Motor neuron (in vitro differentiated cells): ENCODE results near the gene INSC. TPM values are rescaled to one million over a fixed set of nuclear protein-coding genes. Genes with fewer than 3 reads are reported as not detected.

Experiments
- ATAC-seq, 8 experiments: fragments of 200-7000 bp; cut with Tn5 transposase; replicated peaks in 6 of 8; 2 replicates each; pipeline ENCODE4 v1.8.0; 2021; ENCODE audit warnings: mild to moderate bottlenecking in 8 of 8, moderate library complexity in 8 of 8
- H3K27ac ChIP-seq, 2 donors: fragments of 250-450 bp; sonication (Bioruptor Pico); 2 replicates each; pipeline ENCODE4 v1.9.0; 2021; ENCODE audit warnings: antibody characterized with exemption in 2 of 2, mild to moderate bottlenecking in 2 of 2, moderate library complexity in 1 of 2
- H3K4me1 ChIP-seq, 2 donors: fragments of 250-450 bp; sonication (Bioruptor Pico); replicated peaks in 1 of 2; 2 replicates each; pipeline ENCODE4 v1.6.1; 2021; ENCODE audit warnings: antibody characterized with exemption in 2 of 2, mild to moderate bottlenecking in 2 of 2, moderate library complexity in 1 of 2
- H3K4me3 ChIP-seq, 5 donors: fragments of 250-450 bp; sonication (Bioruptor Pico); 2 replicates each; pipeline ENCODE4 v1.9.0; 2021; ENCODE audit warnings: antibody characterized with exemption in 5 of 5, mild to moderate bottlenecking in 5 of 5, moderate library complexity in 4 of 5
- WGBS, 10 experiments: fragments of 450-650 bp; shearing (Covaris generic); methylation state at CpG; one replicate each; pipeline ENCODE4 v1.0.0; 2022; 5-methylcytosine and 5-hydroxymethylcytosine counted together
- in situ Hi-C, 9 experiments: fragments of 400-800 bp; cut with MboI; loops; one replicate each; pipeline ENCODE4 v1.15.0; 2021; ENCODE audit warnings: low sequenced_read_pairs in 9 of 9, low pct_unique_long_range_greater_than_20kb in 2 of 9; ENCODE audit not compliant: unreplicated experiment in 9 of 9
- total RNA-seq, 8 experiments: library from RNA; unstranded; fragments of 300-600 nt; gene quantifications; 2 replicates each; pipeline versions ENCODE4 v1.2.3 to v1.2.4, GENCODE V29; 2022

Gene INSC
- total RNA-seq, 8 experiments from 2014 or later, result 0.13 to 9.3 (median 0.40) TPM

DNA sequence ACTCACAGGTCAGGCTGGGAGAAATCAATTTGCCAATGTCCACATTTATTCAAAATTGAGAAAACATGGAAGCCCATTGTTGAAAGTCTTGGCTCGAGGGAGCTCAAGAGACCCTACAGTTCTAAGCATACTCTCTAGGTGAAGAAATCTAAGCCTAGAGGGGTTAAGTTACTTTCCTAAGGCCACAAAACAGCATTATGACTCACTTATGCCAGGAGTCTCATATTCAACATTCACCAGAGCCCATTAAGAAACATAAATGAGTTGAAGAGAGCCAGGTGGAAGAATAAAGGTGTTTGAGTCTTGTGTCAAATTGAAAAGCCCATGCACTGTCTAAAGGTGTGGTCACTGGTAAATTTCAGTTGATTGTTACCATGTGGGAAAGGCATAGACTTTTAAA lies 108.1 kb downstream of the INSC start:
- WGBS, 10 experiments, result 71 to 89% (median 76%) methylated on average over 1 of the region's 1 CpG; no CpG with 5 or more reads in 6 of the 10 experiments
- ATAC-seq, result no peak
- no peak overlapping the region for H3K4me3 ChIP-seq
- in situ Hi-C loops, result no loop called here
- H3K4me1 ChIP-seq, result peaks cover 0 to 5% of the 10 kb centered on the region in 2 donors
- H3K27ac ChIP-seq, result no peak overlapping the region

GRCh38 chr11:15223318-15223717 lies 108.6 kb downstream of the INSC start:
- in situ Hi-C loops, result no loop called here
- no peak overlapping the region for H3K27ac ChIP-seq
- peaks cover 0 to 5% of the 10 kb centered on the region in 2 donors for H3K4me1 ChIP-seq
- no peak overlapping the region for H3K4me3 ChIP-seq
- ATAC-seq, result peak in 3 of 8 experiments; percentile 69 to 82 (median 80)
- WGBS, 10 experiments, result 0 to 83% (median 65%) methylated on average over 1 of the region's 1 CpG; no CpG with 5 or more reads in 6 of the 10 experiments

- peaks cover 0 to 13% of the 10 kb centered on the region in 2 donors for H3K4me1 ChIP-seq
- H3K4me3 ChIP-seq, result no peak overlapping the region
- ATAC-seq, result no peak
- in situ Hi-C loops, result no loop called here
- no peak overlapping the region for H3K27ac ChIP-seq
- WGBS, 10 experiments, result 5 to 93% (median 60%) methylated on average over 1 to 3 of the region's 3 CpGs; no CpG with 5 or more reads in 5 of the 10 experiments
These were observed 109.7 kb downstream of the INSC start for GRCh38 chr11:15224466-15224865.

DNA sequence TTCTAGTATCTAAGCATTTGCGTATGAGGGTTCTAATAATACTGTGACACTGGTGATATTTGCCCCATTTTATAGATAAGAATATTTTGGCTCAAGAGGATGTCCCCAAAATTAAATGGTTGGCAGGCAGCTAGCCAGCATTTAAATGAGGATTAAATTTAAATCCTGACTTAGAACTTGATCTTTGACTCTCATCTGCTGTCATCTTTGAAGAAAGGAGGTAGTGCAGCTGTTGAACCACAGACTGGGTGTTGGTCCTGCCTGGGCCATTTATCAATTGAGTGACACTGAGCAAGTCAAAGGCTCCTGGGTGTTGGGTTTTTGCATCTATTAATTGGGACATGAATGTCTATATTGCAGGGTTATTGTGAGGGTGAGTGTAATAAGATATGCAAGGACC lies 112.3 kb downstream of the INSC start:
- Histone ChIP-seq H3K4me1 (peaks cover 0 to 11% of the 10 kb centered on the region in 2 donors), H3K4me3 (no peak overlapping the region), H3K27ac (no peak overlapping the region)
- 67 to 100% (median 95%) methylated on average over 1 of the region's 1 CpG; no CpG with 5 or more reads in 4 of the 10 experiments for WGBS, 10 experiments
- in situ Hi-C loops, result no loop called here
- no peak for ATAC-seq

DNA sequence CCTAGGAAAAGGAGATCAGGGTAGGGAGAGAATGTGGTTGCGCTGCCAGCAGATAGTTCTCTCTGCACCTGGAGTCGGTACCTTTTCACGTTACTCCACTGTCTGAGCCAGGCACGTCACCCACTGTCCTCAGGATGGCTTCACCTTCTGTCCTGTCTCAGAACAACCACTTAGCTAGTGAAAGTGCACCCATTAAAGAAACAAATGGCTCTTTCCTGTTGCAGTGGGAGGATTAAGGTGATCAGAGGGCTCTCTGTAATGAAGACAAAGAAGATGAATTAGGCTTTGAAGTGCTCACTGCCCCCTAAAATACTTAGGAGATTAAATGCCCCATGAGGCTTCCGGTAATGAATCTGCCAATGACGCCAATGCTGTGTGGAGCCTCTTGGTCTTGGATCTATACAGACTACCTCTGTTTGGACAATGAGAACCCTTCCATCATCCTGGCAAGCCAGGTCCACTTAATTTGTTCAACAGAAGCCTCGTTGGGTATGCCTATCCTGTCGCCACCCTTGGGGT lies 113.7 kb downstream of the INSC start:
- peaks cover 0 to 11% of the 10 kb centered on the region in 2 donors for H3K4me1 ChIP-seq
- no peak overlapping the region for H3K4me3 ChIP-seq
- ATAC-seq, result peak in 4 of 8 experiments; percentile 30 to 77 (median 65)
- in situ Hi-C loops, result no loop called here
- 45 to 90% (median 63%) methylated on average over 2 to 7 of the region's 8 CpGs; no CpG with 5 or more reads in 3 of the 10 experiments for WGBS, 10 experiments
- H3K27ac ChIP-seq, result peak overlapping the region in 1 of 2 donors; percentile 50

- Histone ChIP-seq H3K27ac (peak overlapping the region in 1 of 2 donors; percentile 50), H3K4me1 (peaks cover 0 to 8% of the 10 kb centered on the region in 2 donors), H3K4me3 (no peak overlapping the region)
- 0 to 100% (median 0%) methylated on average over 1 to 2 of the region's 2 CpGs; no CpG with 5 or more reads in 4 of the 10 experiments for WGBS, 10 experiments
- no peak for ATAC-seq
- in situ Hi-C loops, result no loop called here
These were observed 114.3 kb downstream of the INSC start for GRCh38 chr11:15229069-15229468.

- in situ Hi-C loops, result no loop called here
- 20 to 94% (median 80%) methylated on average over 1 to 4 of the region's 4 CpGs; no CpG with 5 or more reads in 1 of the 10 experiments for WGBS, 10 experiments
- ATAC-seq, result no peak
These were observed 117.8 kb downstream of the INSC start for GRCh38 chr11:15232496-15232895.

GRCh38 chr11:15233371-15234165 lies 118.8 kb downstream of the INSC start:
- in situ Hi-C loops, result no loop called here
- peaks cover 0 to 7% of the 10 kb centered on the region in 2 donors for H3K4me1 ChIP-seq
- WGBS, 10 experiments, result 40 to 100% (median 80%) methylated on average over 2 to 8 of the region's 8 CpGs; no CpG with 5 or more reads in 1 of the 10 experiments
- H3K4me3 ChIP-seq, result no peak overlapping the region
- no peak for ATAC-seq
- H3K27ac ChIP-seq, result no peak overlapping the region

More at GRCh38 chr11:15232496-15232895, 117.8 kb downstream of the INSC start:
- H3K4me1 ChIP-seq, result peaks cover 0 to 8% of the 10 kb centered on the region in 2 donors
- no peak overlapping the region for H3K4me3 ChIP-seq
- H3K27ac ChIP-seq, result no peak overlapping the region

- WGBS, 10 experiments, result 23 to 100% (median 90%) methylated on average over 1 to 3 of the region's 3 CpGs; no CpG with 5 or more reads in 5 of the 10 experiments
- no peak overlapping the region for H3K27ac ChIP-seq
- in situ Hi-C loops, result no loop called here
- H3K4me1 ChIP-seq, result no peaks in the 10 kb centered on the region
- no peak for ATAC-seq
- no peak overlapping the region for H3K4me3 ChIP-seq
These were observed 120.1 kb downstream of the INSC start for GRCh38 chr11:15234796-15235195.

GRCh38 chr11:15236559-15236958 lies 121.8 kb downstream of the INSC start:
- Histone ChIP-seq H3K4me3 (no peak overlapping the region), H3K27ac (no peak overlapping the region), H3K4me1 (no peaks in the 10 kb centered on the region)
- in situ Hi-C loops, result no loop called here
- ATAC-seq, result no peak
- 17 to 100% (median 60%) methylated on average over 1 to 3 of the region's 4 CpGs; no CpG with 5 or more reads in 5 of the 10 experiments for WGBS, 10 experiments

DNA sequence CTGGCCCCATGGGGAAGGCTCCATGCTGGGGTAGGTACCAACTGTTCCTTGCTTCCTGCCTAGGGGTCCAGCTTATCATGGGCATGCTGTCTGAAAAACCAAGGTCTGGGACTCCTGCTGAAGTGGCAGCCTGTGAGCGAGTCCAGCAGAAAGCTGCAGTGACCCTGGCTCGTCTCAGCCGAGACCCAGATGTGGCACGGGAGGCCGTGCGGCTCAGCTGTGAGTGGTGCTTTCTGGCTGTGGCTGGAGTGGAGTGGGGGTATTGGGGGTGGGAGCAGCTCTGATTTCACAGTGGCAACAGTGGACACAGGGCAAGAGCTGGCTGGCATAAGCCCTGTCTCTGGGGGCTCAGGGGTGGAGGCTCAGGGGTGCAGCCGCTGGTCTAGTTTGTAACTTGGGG lies 124.1 kb downstream of the INSC start:
- in situ Hi-C loops, result no loop called here
- no peaks in the 10 kb centered on the region for H3K4me1 ChIP-seq
- ATAC-seq, result no peak

DNA sequence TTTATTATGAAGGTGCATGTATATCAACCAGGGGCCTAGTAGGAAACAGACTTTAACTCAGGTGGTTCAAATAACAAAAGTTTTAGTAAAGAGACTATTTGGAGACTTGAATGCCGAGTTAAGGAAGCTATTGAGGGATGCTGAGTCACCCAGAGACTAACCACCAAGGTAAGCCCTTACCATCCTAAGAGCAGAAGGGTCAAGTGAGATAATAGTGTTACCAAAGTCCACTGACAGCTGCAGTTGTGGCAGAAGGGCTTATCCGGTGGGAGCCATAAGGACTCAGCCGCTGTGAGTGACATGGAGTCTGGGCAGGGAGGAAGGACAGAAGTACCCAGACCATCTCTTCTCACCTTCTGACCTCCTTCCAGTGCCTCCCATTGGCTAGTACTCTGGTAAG lies 134.0 kb downstream of the INSC start:
- WGBS, 10 experiments, result 0 to 100% (median 53%) methylated on average over 1 to 3 of the region's 3 CpGs; no CpG with 5 or more reads in 4 of the 10 experiments
- H3K27ac ChIP-seq, result no peak overlapping the region
- in situ Hi-C loops, result no loop called here
- H3K4me1 ChIP-seq, result no peaks in the 10 kb centered on the region
- ATAC-seq, result no peak
- H3K4me3 ChIP-seq, result no peak overlapping the region

More for the DNA sequence above, 124.1 kb downstream of the INSC start:
- no peak overlapping the region for H3K4me3 ChIP-seq
- WGBS, 10 experiments, result 46 to 100% (median 71%) methylated on average over 2 to 7 of the region's 7 CpGs; no CpG with 5 or more reads in 7 of the 10 experiments
- H3K27ac ChIP-seq, result no peak overlapping the region

- in situ Hi-C loops, result no loop called here
- 11 to 90% (median 58%) methylated on average over 2 to 3 of the region's 3 CpGs; no CpG with 5 or more reads in 4 of the 10 experiments for WGBS, 10 experiments
- Histone ChIP-seq H3K4me3 (no peak overlapping the region), H3K27ac (no peak overlapping the region), H3K4me1 (peaks cover 4 to 13% of the 10 kb centered on the region in 2 donors)
- peak; percentile 67 to 97 (median 90) for ATAC-seq
These were observed 143.9 kb downstream of the INSC start for GRCh38 chr11:15258433-15259165.
